ENCODE measurements around the gene MEX3A. TPM values are rescaled to one million over a fixed set of nuclear protein-coding genes. Genes with fewer than 3 reads are reported as not detected.
"Not testable (repeated sequence)": the region's sequence is repeated elsewhere in the genome, so short reads cannot be mapped to it uniquely, and the experiment has no call there.

MEX3A gene
- polyA plus RNA-seq, 2 of the 4 experiments (the other 2 are of a cell fraction) = 1.8 to 4.9 TPM

GRCh38 chr1:156126043-156126629 is 43.9 kb upstream of the MEX3A start (continued):
- no peak for TF ChIP-seq BHLHE40 (IDR thresholded peaks at IDR 0.05; ENCODE audit: low read depth, low read length)
- no peak for TF ChIP-seq HDAC2 (IDR thresholded peaks at IDR 0.05)
- no peak for TF ChIP-seq SREBF2 (IDR thresholded peaks at IDR 0.05)
- TF ChIP-seq MAFK (IDR thresholded peaks at IDR 0.05; ENCODE audit: partially characterized antibody) = peak; percentile 6
- no peak for TF ChIP-seq FOSB (CRISPR knock-in tag; IDR thresholded peaks at IDR 0.05)
- TF ChIP-seq JUN (IDR thresholded peaks at IDR 0.05) = peak in 1 of 2 experiments; percentile 69; a peak in 4 of 5 replicates
- 0 out of 2 replicates have a peak, but pooled peaks have one; percentile 24 for TF ChIP-seq HOXA7 (CRISPR knock-in tag; IDR thresholded peaks at IDR 0.05)
- TF ChIP-seq NR3C1 (IDR thresholded peaks at IDR 0.05) = no peak
- TF ChIP-seq ESRRA (IDR thresholded peaks at IDR 0.05; ENCODE audit: borderline replicate concordance, low read length) = no peak
- TF ChIP-seq POLR2A (IDR thresholded peaks at IDR 0.05; ENCODE audit: low read length) = no peak
- TF ChIP-seq, protein P1, sequence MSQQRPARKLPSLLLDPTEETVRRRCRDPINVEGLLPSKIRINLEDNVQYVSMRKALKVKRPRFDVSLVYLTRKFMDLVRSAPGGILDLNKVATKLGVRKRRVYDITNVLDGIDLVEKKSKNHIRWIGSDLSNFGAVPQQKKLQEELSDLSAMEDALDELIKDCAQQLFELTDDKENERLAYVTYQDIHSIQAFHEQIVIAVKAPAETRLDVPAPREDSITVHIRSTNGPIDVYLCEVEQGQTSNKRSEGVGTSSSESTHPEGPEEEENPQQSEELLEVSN (IDR thresholded peaks at IDR 0.05; ENCODE audit: borderline replicate concordance, low read depth) = no peak
- 0 out of 2 replicates have a peak, but pooled peaks have one; percentile 23 for TF ChIP-seq MAX (IDR thresholded peaks at IDR 0.05)
- TF ChIP-seq, protein P2, sequence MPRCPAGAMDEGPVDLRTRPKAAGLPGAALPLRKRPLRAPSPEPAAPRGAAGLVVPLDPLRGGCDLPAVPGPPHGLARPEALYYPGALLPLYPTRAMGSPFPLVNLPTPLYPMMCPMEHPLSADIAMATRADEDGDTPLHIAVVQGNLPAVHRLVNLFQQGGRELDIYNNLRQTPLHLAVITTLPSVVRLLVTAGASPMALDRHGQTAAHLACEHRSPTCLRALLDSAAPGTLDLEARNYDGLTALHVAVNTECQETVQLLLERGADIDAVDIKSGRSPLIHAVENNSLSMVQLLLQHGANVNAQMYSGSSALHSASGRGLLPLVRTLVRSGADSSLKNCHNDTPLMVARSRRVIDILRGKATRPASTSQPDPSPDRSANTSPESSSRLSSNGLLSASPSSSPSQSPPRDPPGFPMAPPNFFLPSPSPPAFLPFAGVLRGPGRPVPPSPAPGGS (IDR thresholded peaks at IDR 0.05) = 0 out of 3 replicates have a peak, but pooled peaks have one; percentile 30
- no peak for TF ChIP-seq EHF (CRISPR knock-in tag; IDR thresholded peaks at IDR 0.05)
- TF ChIP-seq ZNF302 (CRISPR knock-in tag; IDR thresholded peaks at IDR 0.05) = no peak
- no peak for TF ChIP-seq RCOR1 (IDR thresholded peaks at IDR 0.05; ENCODE audit: low read depth, low read length)
- no peak for TF ChIP-seq NPAS2 (CRISPR knock-in tag; IDR thresholded peaks at IDR 0.05; ENCODE audit: borderline replicate concordance)

GRCh38 chr1:156125544-156125943 is 43.3 kb upstream of the MEX3A start:
- H3K4me2 ChIP-seq = peak overlapping the region; percentile 91
- WGBS (ENCODE audit: missing lambda C conversion rate) = 57% methylated on average over 10 of the region's 10 CpGs
- ChIA-PET CTCF (interaction anchor here (1.4 to 54.8 kb wide), 6 partner anchors 8 to 104 kb away, joined by 4 to 2239 read pairs (median 159); partner anchors contain the start of genes BGLAP, LMNA and MEX3A), POLR2A (interaction anchor here (1.3 to 6.1 kb wide), 3 partner anchors 11 to 43 kb away, joined by 3 to 108 read pairs (median 5); partner anchors contain the start of genes LMNA and MEX3A)
- H3K4me3 ChIP-seq = peak overlapping the region; percentile 22; the same call in 1 of the 3 replicates
- ATAC-seq; DNase-seq (ENCODE audit: low read depth in 1 of 2, low spot score in 1 of 2); FAIRE-seq; H3K9me3 ChIP-seq: not testable (repeated sequence)
- H3K27ac ChIP-seq = peak overlapping the region; percentile 95 to 98
- peaks cover 95% of the 10 kb centered on the region for H3K4me1 ChIP-seq
- TF ChIP-seq HOXB5 (CRISPR knock-in tag; IDR thresholded peaks at IDR 0.05) (0 out of 2 replicates have a peak, but pooled peaks have one; percentile 9), MAX (IDR thresholded peaks at IDR 0.05) (0 out of 2 replicates have a peak, but pooled peaks have one; percentile 1)

- H3K4me3 ChIP-seq = no peak overlapping the region; the same call in 2 of the 3 replicates
- DNase-seq (ENCODE audit: low read depth in 1 of 2, low spot score in 1 of 2) = peak in 1 of 2 experiments; percentile 85
- H3K27ac ChIP-seq = peak overlapping the region; percentile 95 to 98
- ATAC-seq = peak in 1 of 2 experiments; percentile 0; a peak in 2 of 6 replicates
- 47% methylated on average over 17 of the region's 17 CpGs for WGBS (ENCODE audit: missing lambda C conversion rate)
- POLR2A ChIA-PET = interaction anchor here (6.1 kb wide), 1 partner anchor 10 kb away, joined by 108 read pairs; the partner anchor contains the start of gene LMNA
- peak overlapping the region; percentile 91 for H3K4me2 ChIP-seq
- CTCF ChIA-PET = interaction anchor here (1.2 to 54.8 kb wide), 7 partner anchors 5 to 105 kb away, joined by 4 to 2239 read pairs (median 313); partner anchors contain the start of genes BGLAP, LMNA and MEX3A
- H3K4me1 ChIP-seq = peaks cover 96% of the 10 kb centered on the region
- H3K9me3 ChIP-seq = no peaks in the 10 kb centered on the region
- no peak for FAIRE-seq
- TF ChIP-seq EHF (CRISPR knock-in tag; IDR thresholded peaks at IDR 0.05) (0 out of 2 replicates have a peak, but pooled peaks have one; percentile 46), NFE2L2 (conservative IDR thresholded peaks at IDR 0.05; ENCODE audit: low read length) (no peak), CEBPB (IDR thresholded peaks at IDR 0.05) (no peak), JUN (IDR thresholded peaks at IDR 0.05) (peak in 1 of 2 experiments; percentile 21; a peak in 1 of 5 replicates), RNF2 (IDR thresholded peaks at IDR 0.05; ENCODE audit: borderline replicate concordance, low read depth) (no peak), SMC3 (IDR thresholded peaks at IDR 0.05) (no peak), KDM5A (IDR thresholded peaks at IDR 0.05) (no peak), GATA3 (IDR thresholded peaks at IDR 0.05; ENCODE audit: borderline replicate concordance) (no peak), PHF8 (IDR thresholded peaks at IDR 0.05; ENCODE audit: borderline replicate concordance, low read depth) (no peak), ZFP36 (IDR thresholded peaks at IDR 0.05; ENCODE audit: borderline replicate concordance, partially characterized antibody) (no peak), BHLHE40 (IDR thresholded peaks at IDR 0.05; ENCODE audit: low read depth, low read length) (no peak), CBX2 (IDR thresholded peaks at IDR 0.05; ENCODE audit: borderline replicate concordance, low read depth) (no peak), HDAC2 (IDR thresholded peaks at IDR 0.05) (no peak), MAX (IDR thresholded peaks at IDR 0.05) (peak; percentile 65), FOSB (CRISPR knock-in tag; IDR thresholded peaks at IDR 0.05) (no peak)
- TF ChIP-seq, protein P3, sequence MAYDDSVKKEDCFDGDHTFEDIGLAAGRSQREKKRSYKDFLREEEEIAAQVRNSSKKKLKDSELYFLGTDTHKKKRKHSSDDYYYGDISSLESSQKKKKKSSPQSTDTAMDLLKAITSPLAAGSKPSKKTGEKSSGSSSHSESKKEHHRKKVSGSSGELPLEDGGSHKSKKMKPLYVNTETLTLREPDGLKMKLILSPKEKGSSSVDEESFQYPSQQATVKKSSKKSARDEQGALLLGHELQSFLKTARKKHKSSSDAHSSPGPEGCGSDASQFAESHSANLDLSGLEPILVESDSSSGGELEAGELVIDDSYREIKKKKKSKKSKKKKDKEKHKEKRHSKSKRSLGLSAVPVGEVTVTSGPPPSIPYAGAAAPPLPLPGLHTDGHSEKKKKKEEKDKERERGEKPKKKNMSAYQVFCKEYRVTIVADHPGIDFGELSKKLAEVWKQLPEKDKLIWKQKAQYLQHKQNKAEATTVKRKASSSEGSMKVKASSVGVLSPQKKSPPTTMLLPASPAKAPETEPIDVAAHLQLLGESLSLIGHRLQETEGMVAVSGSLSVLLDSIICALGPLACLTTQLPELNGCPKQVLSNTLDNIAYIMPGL (CRISPR knock-in tag; IDR thresholded peaks at IDR 0.05; ENCODE audit: borderline replicate concordance) = no peak
These were observed 42.6 kb upstream of the MEX3A start for GRCh38 chr1:156124557-156125483.

All from A549 (cell line).